ENCODE measurements around the gene PPP1R15B.

DNA sequence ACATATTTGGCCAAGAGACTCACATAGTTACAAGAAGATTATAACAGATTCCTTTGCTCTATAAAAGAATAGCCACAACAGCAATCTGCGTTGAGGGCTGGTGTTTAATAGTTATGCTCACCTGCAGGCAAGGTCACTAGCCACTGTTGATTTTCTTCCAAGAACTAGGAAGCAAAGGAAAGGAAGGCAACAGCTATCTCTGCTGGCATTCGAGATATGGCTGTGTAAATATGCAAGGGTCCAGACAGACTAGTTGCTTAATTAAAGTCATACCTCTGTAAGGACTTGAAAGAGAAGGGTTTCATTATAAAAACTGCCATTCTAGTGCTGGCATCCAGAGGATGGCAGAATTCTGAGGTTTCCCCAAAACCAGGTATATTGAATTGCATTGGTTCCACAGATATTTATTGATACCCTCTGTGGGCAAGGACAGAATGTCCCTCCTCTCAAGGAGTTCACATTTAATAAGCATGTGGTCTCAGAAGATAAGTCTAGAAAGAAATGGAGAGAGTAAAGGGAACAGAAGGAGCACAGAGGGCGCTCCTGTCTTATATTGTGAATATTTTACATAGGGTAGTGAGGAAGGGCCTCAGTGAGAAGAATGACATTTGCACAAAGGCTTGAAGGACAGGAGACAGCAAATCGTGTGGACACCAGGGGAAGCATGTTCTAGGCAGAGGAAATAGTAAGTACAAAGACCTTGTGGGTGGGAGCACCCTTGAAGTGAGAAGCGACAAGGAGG is 28.3 kb downstream of the PPP1R15B start:
- TF ChIP-seq, protein P1, sequence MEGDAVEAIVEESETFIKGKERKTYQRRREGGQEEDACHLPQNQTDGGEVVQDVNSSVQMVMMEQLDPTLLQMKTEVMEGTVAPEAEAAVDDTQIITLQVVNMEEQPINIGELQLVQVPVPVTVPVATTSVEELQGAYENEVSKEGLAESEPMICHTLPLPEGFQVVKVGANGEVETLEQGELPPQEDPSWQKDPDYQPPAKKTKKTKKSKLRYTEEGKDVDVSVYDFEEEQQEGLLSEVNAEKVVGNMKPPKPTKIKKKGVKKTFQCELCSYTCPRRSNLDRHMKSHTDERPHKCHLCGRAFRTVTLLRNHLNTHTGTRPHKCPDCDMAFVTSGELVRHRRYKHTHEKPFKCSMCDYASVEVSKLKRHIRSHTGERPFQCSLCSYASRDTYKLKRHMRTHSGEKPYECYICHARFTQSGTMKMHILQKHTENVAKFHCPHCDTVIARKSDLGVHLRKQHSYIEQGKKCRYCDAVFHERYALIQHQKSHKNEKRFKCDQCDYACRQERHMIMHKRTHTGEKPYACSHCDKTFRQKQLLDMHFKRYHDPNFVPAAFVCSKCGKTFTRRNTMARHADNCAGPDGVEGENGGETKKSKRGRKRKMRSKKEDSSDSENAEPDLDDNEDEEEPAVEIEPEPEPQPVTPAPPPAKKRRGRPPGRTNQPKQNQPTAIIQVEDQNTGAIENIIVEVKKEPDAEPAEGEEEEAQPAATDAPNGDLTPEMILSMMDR (conservative IDR thresholded peaks at IDR 0.05; ENCODE audit: low read length), result peak; percentile 48
- no peak for TF ChIP-seq EZH2phosphoT487 (IDR thresholded peaks at IDR 0.05; ENCODE audit: borderline replicate concordance, low read depth, low read length)
